ENCODE data around the gene TECPR1. TPM values are rescaled to one million over a fixed set of nuclear protein-coding genes. Genes with fewer than 3 reads are reported as not detected.

The TECPR1 gene
- total and polyA plus RNA-seq, 2 of the 8 experiments (the other 6 are each of a cell fraction or from before 2014, with no cell fraction given) = 1.3 to 11.1 TPM

- no peak for TF ChIP-seq BACH1 (IDR thresholded peaks at IDR 0.05; ENCODE audit: low read length)
- TF ChIP-seq HDAC2 (IDR thresholded peaks at IDR 0.05; ENCODE audit: borderline replicate concordance in 1 of 2, low read depth in 2 of 2, low read length in 2 of 2) = no peak
- TF ChIP-seq FOSL1 (IDR thresholded peaks at IDR 0.05; ENCODE audit: insufficient read depth, low read depth, low read length) = no peak
- no peak for TF ChIP-seq CHD1 (IDR thresholded peaks at IDR 0.05; ENCODE audit: low read depth, low read length)
- TF ChIP-seq CBX8 (IDR thresholded peaks at IDR 0.05; ENCODE audit: borderline replicate concordance, low read depth, low read length) = no peak
- TF ChIP-seq MAX (IDR thresholded peaks at IDR 0.05) = no peak
- no peak for TF ChIP-seq SRF (IDR thresholded peaks at IDR 0.05; ENCODE audit: low read depth, low read length)
Observed at GRCh38 chr7:98203261-98203963, 48.6 kb downstream of the TECPR1 start (continued).
